Activated CD4-positive, alpha-beta T cell treated with anti-CD3 and anti-CD28 coated beads for 48 hours (primary cell): ENCODE measurements around the gene TST.

Source experiments
- DNase-seq: peaks from one replicate; pipeline ENCODE4 v3.0.0-alpha.2; 2020

Gene TST

GRCh38 chr22:37019309-37020191 lies at the start of gene TST, which contains the start of gene MPST:
TSS of gene TST (minus strand) at chr22:37019447. CDS start at chr22:37018732, 715 bp downstream.
TSS of gene MPST (plus strand) at chr22:37019742. CDS start at chr22:37019837, 95 bp downstream.
- DNase-seq, result peak; percentile 38

GRCh38 chr22:37068859-37069258 lies 49.6 kb upstream of the TST start:
- DNase-seq, result no peak

GRCh38 chr22:37067428-37067827 lies 48.2 kb upstream of the TST start:
- DNase-seq, result no peak

- no peak for DNase-seq
Observed at GRCh38 chr22:37065961-37066360, 46.7 kb upstream of the TST start.

GRCh38 chr22:37065180-37065579 lies 45.9 kb upstream of the TST start:
- DNase-seq, result no peak

- DNase-seq, result no peak
Observed at GRCh38 chr22:37064553-37064952, 45.3 kb upstream of the TST start.

- DNase-seq, result no peak
Observed at GRCh38 chr22:37063431-37064420, 44.5 kb upstream of the TST start.

GRCh38 chr22:37062702-37063381 lies 43.6 kb upstream of the TST start:
- DNase-seq, result no peak

GRCh38 chr22:37062376-37062675 lies 43.1 kb upstream of the TST start:
- DNase-seq, result no peak

GRCh38 chr22:37061611-37062375 lies 42.5 kb upstream of the TST start:
- DNase-seq, result no peak

- peak; percentile 82 for DNase-seq
Observed at GRCh38 chr22:37060801-37061610, 41.8 kb upstream of the TST start.

- no peak for DNase-seq
Observed at GRCh38 chr22:37059876-37060449, 40.7 kb upstream of the TST start.

- DNase-seq, result no peak
Observed at GRCh38 chr22:37058917-37059701, 39.9 kb upstream of the TST start.

GRCh38 chr22:37057796-37058510 lies 38.7 kb upstream of the TST start:
- DNase-seq, result no peak

- no peak for DNase-seq
Observed at GRCh38 chr22:37057226-37057625, 38.0 kb upstream of the TST start.

GRCh38 chr22:37056246-37056645 lies 37.0 kb upstream of the TST start:
- DNase-seq, result no peak

- DNase-seq, result no peak
Observed at GRCh38 chr22:37054600-37055365, 35.5 kb upstream of the TST start.

GRCh38 chr22:37054056-37054395 lies 34.8 kb upstream of the TST start:
- DNase-seq, result no peak
